Measurements from ENCODE around the gene SMTNL2.
"Not testable (repeated sequence)": the region's sequence is repeated elsewhere in the genome, so short reads cannot be mapped to it uniquely, and the experiment has no call there.

Gene SMTNL2

GRCh38 chr17:4639301-4640059, 55.2 kb downstream of the SMTNL2 start:
- DNase-seq = peak; percentile 41 to 48

DNA sequence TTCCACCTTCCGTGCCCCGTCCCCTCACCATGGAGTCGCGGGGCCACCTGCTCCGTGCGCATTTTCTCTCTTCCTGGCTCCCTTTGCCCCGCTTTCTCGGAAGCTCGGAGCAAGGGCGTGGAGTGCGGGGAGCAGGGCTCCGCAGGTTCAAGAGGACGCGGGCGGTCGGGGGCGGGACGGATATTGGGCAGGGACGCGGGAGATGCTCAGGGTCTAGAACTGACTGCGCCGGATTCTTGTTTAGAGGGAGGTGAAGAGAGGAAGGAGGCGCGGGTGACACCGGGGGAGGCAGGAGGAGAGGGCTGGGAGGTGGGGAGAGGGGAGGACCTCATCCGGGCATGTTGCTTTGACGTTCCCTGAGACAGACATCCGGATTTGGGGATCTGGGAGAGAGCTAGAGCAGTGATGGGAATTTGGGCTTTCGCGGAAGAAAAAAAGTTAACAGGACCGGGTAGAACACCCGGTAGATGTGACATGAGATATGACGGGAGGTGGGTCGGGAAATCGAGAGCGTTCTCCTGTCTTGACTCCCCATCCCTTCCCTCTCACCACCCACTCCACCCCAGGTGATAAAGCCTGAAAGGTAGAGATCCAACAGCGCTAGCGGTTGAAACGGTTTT, 56.4 kb downstream of the SMTNL2 start:
- DNase-seq = peak; percentile 33 to 44

- no peak for DNase-seq
These were observed 57.2 kb downstream of the SMTNL2 start, which contains the start of gene ALOX15 for GRCh38 chr17:4641297-4642195. ALOX15 (minus strand) TSS chr17:4641678; CDS start chr17:4641651, 27 bp downstream.

- no peak for DNase-seq
These were observed 58.0 kb downstream of the SMTNL2 start for GRCh38 chr17:4642286-4642685.

GRCh38 chr17:4643676-4644075, 59.3 kb downstream of the SMTNL2 start:
- DNase-seq = no peak

GRCh38 chr17:4645642-4646041, 61.3 kb downstream of the SMTNL2 start:
- no peak for DNase-seq

DNA sequence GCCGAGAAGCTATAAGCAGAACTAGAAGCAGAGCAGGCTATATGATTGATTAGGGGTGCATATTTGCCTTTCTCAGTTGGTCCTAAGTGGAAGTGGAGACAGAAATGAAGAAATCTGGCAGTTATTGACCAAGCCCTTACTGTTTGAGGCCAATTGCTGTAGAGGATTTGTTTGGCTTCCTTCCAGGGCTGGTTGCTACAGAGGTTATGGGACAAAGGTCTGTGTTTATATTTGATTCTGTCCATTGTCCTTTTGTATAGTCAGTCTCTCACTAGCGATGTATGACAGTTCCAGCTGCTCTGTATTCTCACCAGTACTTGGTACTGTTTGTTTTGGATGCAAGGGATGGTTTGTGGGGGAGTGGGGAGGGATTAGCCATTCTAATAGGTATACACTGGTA, 64.4 kb downstream of the SMTNL2 start:
- no peak for DNase-seq

DNA sequence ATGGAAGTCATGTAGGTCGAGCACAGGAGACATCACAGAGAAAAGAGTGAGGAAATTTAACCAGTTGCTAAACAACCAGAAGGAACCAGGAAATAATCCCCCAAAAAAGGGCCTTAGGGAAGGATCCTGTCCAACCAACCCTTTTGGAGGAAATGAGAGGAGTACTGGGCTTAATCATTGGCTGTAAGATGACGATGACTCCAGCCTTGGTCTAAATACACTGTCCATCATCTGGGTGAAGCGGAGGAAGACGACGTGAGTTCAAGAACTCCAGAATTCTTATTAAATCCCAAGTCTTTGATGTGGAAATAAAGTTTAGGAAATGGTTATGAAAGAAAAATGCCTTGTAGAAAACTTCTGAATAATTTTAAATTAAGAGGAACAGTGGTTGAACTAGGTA, 68.7 kb downstream of the SMTNL2 start:
- DNase-seq = no peak

DNA sequence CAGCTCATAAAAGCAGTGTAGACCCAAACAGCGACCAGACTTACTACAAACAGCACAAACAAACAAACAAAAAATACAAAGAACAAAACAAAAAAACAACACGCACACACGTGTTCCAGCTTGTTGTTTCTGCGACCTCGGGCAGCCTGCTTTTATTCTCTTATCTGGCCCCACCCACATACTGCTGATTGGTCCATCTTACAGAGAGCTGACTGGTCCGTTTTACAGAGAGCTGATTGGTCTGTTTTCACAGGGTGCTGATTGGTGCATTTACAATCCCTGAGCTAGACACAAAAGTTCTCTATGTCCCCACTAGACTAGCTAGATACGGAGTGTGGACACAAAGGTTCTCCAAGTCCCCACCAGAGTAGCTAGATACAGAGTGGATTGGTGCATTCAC, 71.6 kb downstream of the SMTNL2 start:
- DNase-seq = not testable (repeated sequence)

DNA sequence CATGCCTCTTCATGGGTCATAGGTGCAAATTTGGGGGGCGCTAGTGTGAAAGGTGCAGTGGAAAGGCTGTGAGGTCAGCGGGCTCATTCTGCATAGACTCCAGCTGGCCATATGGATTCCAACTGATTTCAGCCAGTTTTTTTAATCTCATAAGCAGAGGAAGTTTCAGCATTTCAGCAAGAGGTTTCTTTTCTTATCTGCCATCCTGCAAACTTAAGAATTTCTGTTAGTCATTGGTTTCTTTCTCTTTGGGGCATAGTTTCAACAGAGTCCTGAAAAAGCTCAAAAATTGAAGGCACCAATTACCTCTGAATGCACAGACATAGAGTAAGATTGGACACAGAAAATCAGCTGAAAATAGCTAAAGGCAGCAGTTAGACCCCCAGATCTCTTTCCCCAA, 73.3 kb downstream of the SMTNL2 start:
- DNase-seq = no peak
